OCI-LY1 (cell line): ENCODE data around the gene RPL36.

Source experiments
- H2AFZ ChIP-seq: fragments of 200-600 bp; sonication (generic), shearing (Covaris generic); 2 replicates; pipeline ENCODE4 v1.6.0; 2014; ENCODE audit warnings: antibody characterized with exemption, mild to moderate bottlenecking, low read length
- H3F3A ChIP-seq: fragments of 200-600 bp; sonication (generic), shearing (Covaris generic); 2 replicates; pipeline ENCODE4 v1.6.0; 2014; ENCODE audit warnings: mild to moderate bottlenecking, antibody characterized with exemption, low read length, moderate library complexity; ENCODE audit not compliant: insufficient read depth
- H3K27ac ChIP-seq: fragments of 200-600 bp; sonication (generic); 2 replicates; pipeline ENCODE4 v1.5.1; 2014; ENCODE audit warnings: low read length, mixed run types, mild to moderate bottlenecking, low read depth; ENCODE audit not compliant: poor library complexity, severe bottlenecking
- H3K27me3 ChIP-seq: fragments of 200-600 bp; sonication (generic); 2 replicates; pipeline ENCODE4 v1.6.0; 2014; ENCODE audit warnings: antibody characterized with exemption, mild to moderate bottlenecking, low read length, moderate library complexity; ENCODE audit not compliant: insufficient read depth
- H3K36me3 ChIP-seq: fragments of 200-600 bp; sonication (generic); 2 replicates; pipeline ENCODE4 v1.6.1; 2014; ENCODE audit warnings: mild to moderate bottlenecking, antibody characterized with exemption, low read length, moderate library complexity, mixed read lengths; ENCODE audit not compliant: insufficient read depth
- H3K4me1 ChIP-seq: fragments of 200-600 bp; sonication (generic); 2 replicates; pipeline ENCODE4 v1.5.1; 2014; ENCODE audit warnings: mild to moderate bottlenecking, low read length, moderate library complexity; ENCODE audit not compliant: insufficient read depth, severe bottlenecking
- H3K4me2 ChIP-seq: fragments of 200-600 bp; sonication (generic), shearing (Covaris generic); 2 replicates; pipeline ENCODE4 v1.6.1; 2014; ENCODE audit warnings: low read length
- H3K4me3 ChIP-seq: fragments of 200-600 bp; sonication (generic); 2 replicates; pipeline ENCODE4 v1.5.1; 2014; ENCODE audit warnings: low read length, low read depth, mild to moderate bottlenecking, mixed read lengths; ENCODE audit not compliant: poor library complexity, severe bottlenecking
- H3K79me2 ChIP-seq: fragments of 200-600 bp; shearing (Covaris generic); 2 replicates; pipeline ENCODE4 v1.6.1; 2016; ENCODE audit warnings: mixed run types, low read length, mixed read lengths; ENCODE audit not compliant: insufficient read depth
- H3K9ac ChIP-seq: fragments of 200-600 bp; sonication (generic), shearing (Covaris generic); 2 replicates; pipeline ENCODE4 v1.6.1; 2014; ENCODE audit warnings: mild to moderate bottlenecking, low read length, mixed read lengths
- H3K9me2 ChIP-seq: fragments of 200-600 bp; sonication (generic), shearing (Covaris generic); 2 replicates; pipeline ENCODE4 v1.6.1; 2014; ENCODE audit warnings: low read depth, mild to moderate bottlenecking, low read length, mixed read lengths
- H3K9me3 ChIP-seq: fragments of 200-600 bp; shearing (Covaris generic); 2 replicates; pipeline ENCODE4 v1.6.1; 2014; ENCODE audit warnings: low read length, mixed read lengths
- H4K20me1 ChIP-seq: fragments of 200-600 bp; sonication (generic), shearing (Covaris generic); 2 replicates; pipeline ENCODE4 v1.6.0; 2016; ENCODE audit warnings: mild to moderate bottlenecking, low read length; ENCODE audit not compliant: insufficient read depth
- CTCF ChIP-seq: fragments of 200-600 bp; sonication (generic), shearing (Covaris generic); IDR thresholded peaks from 2 replicates; pipeline ENCODE4 v1.5.1; 2017; ENCODE audit warnings: mild to moderate bottlenecking, antibody characterized with exemption, low read length, moderate library complexity, mixed read lengths
- EZH2 ChIP-seq: fragments of 200-600 bp; sonication (generic), shearing (Covaris generic); IDR thresholded peaks from 2 replicates; pipeline ENCODE4 v1.8.0; 2017; ENCODE audit warnings: borderline replicate concordance, mixed run types, mild to moderate bottlenecking, antibody characterized with exemption, low read length, moderate library complexity, mixed read lengths

The RPL36 gene

GRCh38 chr19:5707576-5708575 lies 17.8 kb downstream of the RPL36 start:
- peaks cover 92% of the 10 kb centered on the region for H3K36me3 ChIP-seq
- H3K4me3 ChIP-seq, result no peak overlapping the region
- H4K20me1 ChIP-seq, result no peaks in the 10 kb centered on the region
- no peaks in the 10 kb centered on the region for H3K9me3 ChIP-seq
- H3K9ac ChIP-seq, result no peak overlapping the region
- TF ChIP-seq CTCF, result no peak
- no peak overlapping the region for H3K27ac ChIP-seq
- H3K4me2 ChIP-seq, result no peak overlapping the region
- no peaks in the 10 kb centered on the region for H3K4me1 ChIP-seq
- no peak overlapping the region for H2AFZ ChIP-seq
- H3K27me3 ChIP-seq, result no peaks in the 10 kb centered on the region
- H3K79me2 ChIP-seq, result no peaks in the 10 kb centered on the region
- no peaks in the 10 kb centered on the region for H3K9me2 ChIP-seq
- H3F3A ChIP-seq, result no peaks in the 10 kb centered on the region

- Histone ChIP-seq H3K79me2 (peaks cover 10% of the 10 kb centered on the region), H3K9me2 (no peaks in the 10 kb centered on the region), H3K36me3 (peaks cover 80% of the 10 kb centered on the region), H3K4me1 (no peaks in the 10 kb centered on the region), H3K27ac (no peak overlapping the region), H4K20me1 (no peaks in the 10 kb centered on the region), H2AFZ (no peak overlapping the region), H3K4me2 (no peak overlapping the region), H3K4me3 (no peak overlapping the region), H3K27me3 (no peaks in the 10 kb centered on the region), H3F3A (no peaks in the 10 kb centered on the region), H3K9me3 (no peaks in the 10 kb centered on the region), H3K9ac (no peak overlapping the region)
- no peak for TF ChIP-seq EZH2
- TF ChIP-seq CTCF, result no peak
Measured at GRCh38 chr19:5711025-5711424, 20.9 kb downstream of the RPL36 start.

- Histone ChIP-seq H3K4me2 (no peak overlapping the region), H3F3A (no peaks in the 10 kb centered on the region), H3K27me3 (no peaks in the 10 kb centered on the region), H2AFZ (no peak overlapping the region), H3K36me3 (peaks cover 76% of the 10 kb centered on the region), H3K4me1 (no peaks in the 10 kb centered on the region), H4K20me1 (no peaks in the 10 kb centered on the region), H3K27ac (no peak overlapping the region), H3K4me3 (no peak overlapping the region), H3K79me2 (peaks cover 15% of the 10 kb centered on the region), H3K9me3 (no peaks in the 10 kb centered on the region), H3K9me2 (no peaks in the 10 kb centered on the region), H3K9ac (no peak overlapping the region)
- TF ChIP-seq CTCF (no peak), EZH2 (no peak)
Measured at GRCh38 chr19:5711713-5712161, 21.6 kb downstream of the RPL36 start.
